HG03097 (cell line): ENCODE data around the gene MTCL1.

ENCODE experiments used
- ATAC-seq: cut with Tn5 transposase; IDR thresholded peaks from one replicate; pipeline ENCODE4 v1.9.1; 2021; ENCODE audit not compliant: unreplicated experiment, low FRiP score

MTCL1 gene

DNA sequence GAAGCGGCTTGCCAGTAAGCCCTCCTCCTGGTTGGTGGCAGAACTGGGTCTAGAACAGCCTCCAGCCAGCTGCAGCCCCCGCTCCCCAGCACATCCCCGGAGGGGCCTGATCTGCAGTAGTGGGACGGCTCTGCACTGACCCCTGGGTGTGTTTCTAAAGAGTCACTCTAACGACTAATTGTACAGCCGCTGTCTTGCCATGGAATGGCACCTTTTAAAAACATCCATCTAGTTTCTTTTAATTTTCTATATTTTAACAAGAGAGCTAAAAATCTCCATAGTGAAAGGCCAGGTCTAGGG is 82.0 kb downstream of the MTCL1 start:
- no peak for ATAC-seq

DNA sequence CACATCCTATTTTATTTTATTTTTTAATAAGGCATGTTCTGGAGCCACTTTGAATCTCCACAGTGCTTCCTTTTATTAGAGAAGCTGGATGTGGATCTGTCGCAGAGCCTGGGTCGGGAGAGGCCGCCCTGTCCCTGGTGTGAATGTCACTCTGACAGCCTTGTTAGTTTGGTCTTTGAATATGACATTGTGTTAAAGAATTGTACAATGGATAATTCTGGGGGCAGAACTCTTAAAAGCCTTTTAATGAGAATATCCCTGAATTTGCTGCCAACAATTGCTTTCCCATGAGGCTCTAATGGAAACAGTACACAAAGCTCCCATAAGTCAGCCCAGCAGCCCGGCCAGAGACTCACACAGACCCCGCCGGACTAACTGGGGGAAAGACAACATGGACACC is 82.4 kb downstream of the MTCL1 start:
- no peak for ATAC-seq

DNA sequence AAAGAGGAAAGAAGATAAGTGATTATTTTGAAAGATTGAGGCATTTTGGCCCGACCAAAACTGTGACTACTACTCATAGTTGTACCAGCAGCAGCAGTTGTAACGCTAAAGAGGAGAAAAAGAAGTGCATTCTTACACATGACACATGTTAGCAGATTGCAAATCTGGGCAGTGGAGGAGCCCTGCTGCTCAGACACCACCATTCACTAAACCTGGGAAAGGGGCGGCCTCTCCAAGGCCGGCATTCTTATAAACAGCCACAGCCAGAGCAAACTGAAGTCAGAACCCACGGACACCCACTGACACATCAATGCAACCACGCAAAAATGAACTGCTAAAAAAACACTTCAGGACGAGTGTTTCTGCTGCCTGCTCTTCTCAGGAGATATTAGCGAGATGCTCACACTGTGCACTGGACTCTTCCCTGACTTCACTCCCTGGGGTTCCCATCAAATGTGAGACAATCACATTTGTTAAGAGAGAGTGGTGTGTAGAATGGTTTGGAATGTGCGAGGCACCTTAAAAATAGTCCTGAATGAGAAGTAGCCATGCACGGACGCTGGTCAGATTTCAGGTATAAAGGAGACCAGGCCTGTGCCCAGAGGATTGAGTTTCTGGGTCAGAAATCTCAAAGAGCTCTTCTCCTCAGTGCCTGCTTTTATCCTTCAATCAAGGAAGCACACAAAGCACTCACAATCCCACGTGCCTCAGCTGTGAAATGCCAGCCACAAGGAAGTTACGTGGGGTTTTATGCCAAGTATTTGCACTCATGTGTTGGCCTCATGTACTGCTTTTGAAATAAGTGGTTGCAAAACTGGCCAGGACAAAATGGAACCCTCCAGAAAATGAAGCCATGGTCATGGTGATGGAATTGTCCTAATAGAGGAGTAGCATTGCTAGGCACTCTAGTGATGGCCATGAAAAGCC is 83.4 kb downstream of the MTCL1 start:
- no peak for ATAC-seq

DNA sequence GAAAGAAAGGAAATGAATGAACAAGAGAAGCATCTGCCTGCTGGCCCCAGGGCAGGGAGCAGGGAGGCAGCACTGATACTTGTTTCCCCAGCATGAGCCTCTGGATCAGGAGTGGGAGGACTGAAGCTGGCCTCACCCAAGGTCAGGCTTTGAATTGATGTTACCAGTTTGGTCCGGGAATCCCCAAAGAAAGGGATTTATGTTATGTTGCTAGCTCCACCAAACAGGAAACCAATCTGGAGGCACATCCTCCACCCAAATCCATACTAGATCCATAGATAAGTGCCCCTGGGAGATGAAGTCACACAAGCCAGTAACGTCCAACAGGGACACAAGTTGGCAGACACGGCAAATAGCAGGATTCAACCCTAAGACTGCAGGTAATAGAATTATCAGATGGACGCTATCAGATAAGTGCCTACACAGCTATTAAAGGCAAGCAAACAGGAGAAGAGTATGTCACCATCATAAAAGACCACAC is 85.9 kb downstream of the MTCL1 start:
- no peak for ATAC-seq

DNA sequence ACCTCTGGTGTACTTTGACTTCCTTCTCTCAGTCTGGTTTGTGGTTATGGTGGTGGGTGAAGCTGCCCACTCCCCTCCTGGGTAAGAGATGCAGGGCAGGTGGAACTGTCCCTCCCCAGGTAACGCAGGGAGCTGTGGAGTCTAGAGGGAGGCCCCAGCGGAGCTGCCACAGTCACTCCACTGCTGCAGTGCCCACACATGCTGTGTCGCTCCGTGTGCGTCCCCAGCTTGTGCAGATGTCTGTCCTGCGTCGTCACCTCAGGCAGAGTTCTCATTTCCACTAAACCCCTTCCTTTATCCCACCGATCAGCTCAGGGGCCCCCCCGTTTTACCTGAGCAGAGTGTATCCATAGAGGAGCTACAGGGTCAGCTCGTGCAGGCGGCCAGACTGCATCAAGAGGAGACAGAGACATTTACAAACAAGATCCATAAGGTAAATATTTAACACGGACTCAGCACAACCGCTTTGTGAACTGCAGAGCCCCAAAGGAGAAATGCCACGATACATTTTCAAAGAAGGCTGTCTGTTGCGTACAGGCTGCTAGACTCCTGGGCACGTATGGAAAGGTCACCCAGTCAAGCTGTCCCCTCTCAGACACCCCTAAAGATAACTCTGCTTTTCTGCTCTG is 87.4 kb downstream of the MTCL1 start:
- ATAC-seq = no peak

DNA sequence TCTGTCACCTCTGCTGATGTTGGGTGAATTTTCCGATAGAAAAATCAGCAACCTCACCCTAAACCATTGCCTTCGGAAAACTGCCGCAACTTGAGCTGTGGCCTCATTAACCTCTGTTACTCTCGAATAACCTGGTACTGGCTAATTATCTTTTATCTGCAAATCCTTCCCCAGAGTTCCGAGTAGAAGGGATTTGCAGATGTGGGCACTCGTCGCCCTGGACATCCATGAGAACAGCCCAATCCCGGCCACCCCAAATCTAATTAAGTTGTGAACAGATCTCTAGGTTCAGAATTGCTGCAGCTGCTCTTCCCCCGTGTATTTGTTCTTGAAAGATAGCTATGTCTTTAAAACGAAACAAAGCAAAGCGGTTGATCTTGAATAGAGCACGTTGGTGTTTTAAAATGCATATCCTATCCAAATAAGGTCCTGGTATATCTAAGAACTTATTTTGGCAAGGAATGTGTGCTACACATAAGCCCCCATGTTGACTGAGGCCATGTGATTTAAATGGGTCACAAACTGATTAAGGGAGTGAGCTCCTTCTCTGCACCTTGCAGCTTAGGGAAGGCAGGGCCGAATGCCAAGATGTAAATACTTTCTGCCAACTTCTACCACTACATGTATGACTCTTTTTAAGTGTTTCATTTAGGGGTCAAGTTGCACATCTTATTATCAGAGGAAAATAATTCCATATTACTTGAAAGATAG is 88.2 kb downstream of the MTCL1 start:
- no peak for ATAC-seq

DNA sequence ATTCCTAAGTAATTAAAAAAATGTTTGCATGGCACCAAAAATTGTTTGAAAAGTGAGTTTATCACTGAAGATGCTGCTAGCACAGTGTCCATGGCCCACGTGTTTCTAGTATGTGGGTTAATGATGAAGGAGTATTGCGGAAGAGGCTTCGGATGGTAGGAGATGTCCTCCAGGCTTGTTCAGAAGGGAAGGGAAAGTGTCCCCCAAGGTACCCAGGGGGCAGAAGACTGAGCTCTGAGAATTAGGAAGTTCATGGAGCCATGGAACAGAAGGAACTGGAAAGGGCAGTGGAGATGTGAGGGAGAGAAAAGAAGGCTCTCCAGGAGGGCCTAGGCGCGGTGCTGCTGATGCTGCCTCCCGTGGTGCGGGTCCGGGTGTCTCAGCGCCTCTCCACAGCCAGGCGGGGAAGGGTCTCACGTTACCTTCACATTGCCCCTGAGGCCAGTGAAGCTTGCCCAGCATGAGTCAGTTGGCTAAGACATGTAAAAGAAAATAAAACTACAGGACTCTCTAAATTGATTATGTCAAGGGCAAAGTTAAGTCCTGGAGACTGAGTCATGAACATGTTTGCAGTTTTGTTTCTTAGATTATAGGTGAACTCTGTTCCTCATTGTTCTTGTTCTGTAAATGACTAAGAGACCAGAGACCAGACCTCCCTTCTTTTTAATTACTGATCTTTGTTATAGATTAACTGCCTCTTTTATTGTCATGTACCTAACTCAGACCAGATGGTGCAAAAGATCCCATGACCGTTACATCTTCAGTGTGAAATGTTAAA is 89.0 kb downstream of the MTCL1 start:
- ATAC-seq = no peak

DNA sequence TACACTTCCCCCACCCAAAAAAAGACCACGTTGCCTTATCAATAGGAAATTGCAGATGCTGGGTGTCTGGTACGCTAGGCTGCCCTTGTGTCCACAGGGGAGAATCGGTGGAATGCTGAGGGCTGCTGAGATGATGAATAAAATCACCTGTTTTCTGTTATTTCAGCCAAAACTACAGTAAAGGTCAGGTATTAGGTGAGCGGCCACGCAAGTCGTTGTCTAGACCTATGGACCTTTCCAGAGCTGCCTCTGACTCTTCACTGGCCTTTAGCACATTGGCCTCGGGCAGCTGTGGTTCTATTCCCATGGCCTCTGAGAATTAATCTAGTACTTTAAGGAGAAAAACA is 89.6 kb downstream of the MTCL1 start:
- ATAC-seq = no peak

DNA sequence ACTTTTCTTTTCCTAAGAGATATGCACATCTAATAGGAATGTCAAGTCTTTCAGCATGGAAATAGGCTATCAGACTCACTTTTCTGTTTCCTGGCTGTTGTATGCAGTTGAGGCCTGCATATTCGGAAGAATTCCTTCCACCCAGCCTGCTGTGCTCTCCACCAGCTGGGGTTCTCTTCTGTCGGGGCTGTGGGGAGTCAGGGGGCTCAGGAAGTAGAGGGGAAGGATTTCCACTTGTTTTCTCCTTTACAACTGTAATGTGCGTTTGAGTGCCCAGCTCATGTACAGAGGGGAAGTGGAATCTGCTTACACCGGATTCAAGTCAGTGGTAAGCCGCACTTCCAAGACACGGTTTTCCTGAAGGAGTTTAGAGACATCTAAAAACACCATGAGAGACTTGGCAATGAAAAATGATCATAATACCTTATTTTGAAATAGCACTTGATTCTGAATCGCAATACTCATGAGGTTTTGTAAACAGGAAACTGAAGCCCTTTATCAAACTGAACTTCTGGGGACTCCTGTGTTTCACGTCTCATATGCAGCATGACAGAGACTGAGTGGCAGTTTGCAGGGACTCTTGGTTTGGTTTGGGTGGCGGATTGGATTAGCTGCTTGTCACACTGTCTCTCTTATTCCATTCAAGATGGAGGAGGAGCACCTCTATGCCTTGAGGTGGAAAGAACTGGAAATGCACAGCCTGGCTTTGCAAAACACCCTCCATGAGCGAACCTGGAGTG is 90.4 kb downstream of the MTCL1 start:
- no peak for ATAC-seq

DNA sequence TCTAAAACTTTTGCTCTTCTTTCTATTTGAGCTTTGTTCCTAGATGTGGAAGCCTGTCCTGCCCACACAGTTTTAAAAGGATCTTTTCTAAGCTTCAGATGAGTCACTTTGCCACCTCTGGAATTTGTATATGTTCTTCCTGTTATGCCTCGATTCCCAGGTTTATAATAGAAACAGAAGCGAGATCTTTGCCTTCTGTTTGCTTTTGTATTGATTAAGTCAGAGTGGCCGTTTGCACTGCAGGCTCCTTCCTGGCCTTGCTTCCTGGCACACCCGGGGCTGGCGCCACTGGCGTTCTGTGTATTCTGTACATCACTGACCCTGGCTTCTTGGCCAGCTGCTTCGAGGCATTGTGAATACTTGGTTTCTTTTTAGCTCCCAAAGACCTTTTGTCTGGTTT is 91.8 kb downstream of the MTCL1 start:
- no peak for ATAC-seq

DNA sequence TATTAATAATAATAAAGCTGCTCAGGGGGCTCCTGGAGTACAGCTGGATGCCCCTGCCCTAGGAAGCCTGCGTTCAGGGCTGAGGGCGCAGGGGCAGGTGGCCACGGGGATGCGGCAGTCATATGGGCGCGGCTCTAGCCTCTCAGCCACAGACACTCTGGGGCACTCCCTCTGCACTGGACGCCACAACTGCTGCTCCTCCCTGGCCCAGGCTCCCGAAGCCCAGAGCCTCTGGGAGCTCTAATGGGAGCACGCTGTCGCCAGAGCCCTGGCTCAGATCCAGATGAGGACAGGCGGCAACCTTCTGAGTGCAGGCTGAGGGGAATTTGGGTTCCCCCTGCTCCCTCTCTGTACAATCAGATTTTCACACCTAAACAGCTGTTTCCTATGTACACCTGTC is 93.6 kb downstream of the MTCL1 start:
- no peak for ATAC-seq

DNA sequence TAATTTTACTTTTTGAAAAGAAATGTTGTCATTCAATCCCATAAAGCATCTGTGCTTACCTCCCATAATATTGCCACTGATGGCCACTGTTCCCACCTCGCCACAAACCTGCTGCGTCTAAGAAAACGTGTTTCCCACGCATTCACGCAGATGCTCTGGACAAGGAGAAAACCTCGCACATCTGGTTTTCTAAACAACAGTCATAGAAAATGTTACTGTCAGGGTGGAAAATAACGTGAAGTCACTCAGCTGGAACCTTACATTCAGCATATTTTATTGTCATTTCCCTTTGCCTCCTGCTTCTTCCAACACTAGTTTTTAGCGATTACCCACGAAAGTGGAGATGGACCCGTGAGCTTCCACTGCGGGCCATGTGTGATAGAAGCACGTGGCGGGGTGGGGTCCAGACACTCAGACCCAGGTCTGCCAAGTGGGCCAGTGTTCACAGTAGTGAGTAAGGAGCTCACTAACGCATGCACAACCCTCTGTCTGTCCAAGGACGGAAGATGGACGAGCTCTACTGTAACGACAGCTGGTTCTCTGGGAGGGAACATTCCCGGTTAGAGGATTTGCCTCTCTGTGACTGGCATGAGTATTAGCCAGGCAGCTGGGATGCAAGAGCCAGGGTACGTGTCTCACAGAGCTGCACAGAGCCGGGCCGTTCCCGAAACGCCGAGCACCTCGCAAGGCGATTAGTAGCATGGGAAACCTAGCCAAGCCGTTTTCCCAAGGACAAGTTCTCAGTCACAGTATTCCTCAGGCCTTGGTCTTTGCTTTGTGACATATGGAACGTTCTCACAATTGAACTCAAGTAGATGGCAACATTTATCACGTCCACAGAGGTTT is 94.5 kb downstream of the MTCL1 start:
- no peak for ATAC-seq

DNA sequence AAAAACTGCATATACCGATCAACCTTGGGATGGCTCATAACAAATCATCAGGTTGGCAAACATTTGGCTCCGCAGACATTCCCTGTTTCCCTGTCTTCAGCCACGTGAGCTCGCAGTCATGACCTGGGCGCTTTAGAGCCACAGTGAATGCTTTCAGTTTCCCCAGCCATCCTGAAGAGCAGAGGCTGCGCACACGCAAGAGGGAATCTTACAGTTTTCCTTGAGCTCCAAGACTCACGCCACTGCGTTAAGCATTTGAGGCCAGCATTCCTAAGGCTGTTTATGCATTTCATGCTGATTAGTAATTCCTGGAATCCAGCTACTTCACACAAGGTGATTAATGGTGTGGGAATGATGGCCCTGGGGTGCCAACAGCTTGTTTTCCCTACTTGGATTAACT is 95.1 kb downstream of the MTCL1 start:
- no peak for ATAC-seq

DNA sequence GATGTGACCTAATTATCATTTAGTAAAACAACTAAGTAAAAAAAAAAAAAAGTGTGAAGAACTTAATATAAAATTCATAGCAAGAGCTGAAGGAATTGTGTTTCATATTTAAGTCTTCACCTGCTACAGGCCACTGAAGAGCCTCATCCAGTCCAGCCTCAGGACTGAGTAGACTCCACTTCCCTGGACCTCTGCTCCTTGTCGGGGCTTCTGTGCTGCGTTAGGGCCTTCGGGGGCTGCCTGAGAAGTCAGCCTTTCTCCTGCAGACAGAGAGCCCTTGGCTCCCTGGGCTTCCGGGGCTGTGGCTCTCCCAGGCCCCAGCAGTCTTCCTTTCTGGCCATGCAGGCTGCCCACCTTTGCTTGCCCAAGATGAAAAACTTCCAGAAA is 95.5 kb downstream of the MTCL1 start:
- ATAC-seq = no peak

DNA sequence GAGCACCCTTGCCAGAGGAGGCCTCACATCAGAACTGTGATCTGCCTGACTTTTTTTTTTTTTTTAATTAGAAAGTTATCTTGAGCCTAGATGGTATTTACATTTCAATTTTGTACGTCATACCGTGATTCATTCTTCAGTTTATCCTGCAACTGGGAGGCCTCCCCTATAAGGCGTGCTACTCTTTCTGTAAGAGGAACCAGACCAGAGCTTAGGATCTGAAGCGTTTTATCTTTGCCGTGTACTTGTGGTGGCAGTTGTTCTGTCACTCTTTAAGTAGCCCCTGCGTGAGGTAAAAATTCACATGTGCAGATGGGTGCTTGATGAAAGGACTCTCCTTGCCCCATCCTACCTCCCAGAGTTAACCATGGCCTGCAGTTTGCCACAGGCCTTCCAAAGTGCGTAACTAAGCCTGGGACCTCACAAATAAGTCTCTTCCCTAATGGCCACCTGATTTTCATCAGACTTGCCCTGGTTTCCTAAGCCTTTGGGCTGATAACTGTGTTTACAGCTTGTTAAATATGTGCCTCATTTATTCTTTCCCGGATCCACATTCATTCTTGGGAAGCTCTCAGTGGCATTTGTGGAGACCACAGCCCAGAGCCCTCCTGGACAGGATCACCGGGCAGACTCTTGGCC is 96.0 kb downstream of the MTCL1 start:
- no peak for ATAC-seq

DNA sequence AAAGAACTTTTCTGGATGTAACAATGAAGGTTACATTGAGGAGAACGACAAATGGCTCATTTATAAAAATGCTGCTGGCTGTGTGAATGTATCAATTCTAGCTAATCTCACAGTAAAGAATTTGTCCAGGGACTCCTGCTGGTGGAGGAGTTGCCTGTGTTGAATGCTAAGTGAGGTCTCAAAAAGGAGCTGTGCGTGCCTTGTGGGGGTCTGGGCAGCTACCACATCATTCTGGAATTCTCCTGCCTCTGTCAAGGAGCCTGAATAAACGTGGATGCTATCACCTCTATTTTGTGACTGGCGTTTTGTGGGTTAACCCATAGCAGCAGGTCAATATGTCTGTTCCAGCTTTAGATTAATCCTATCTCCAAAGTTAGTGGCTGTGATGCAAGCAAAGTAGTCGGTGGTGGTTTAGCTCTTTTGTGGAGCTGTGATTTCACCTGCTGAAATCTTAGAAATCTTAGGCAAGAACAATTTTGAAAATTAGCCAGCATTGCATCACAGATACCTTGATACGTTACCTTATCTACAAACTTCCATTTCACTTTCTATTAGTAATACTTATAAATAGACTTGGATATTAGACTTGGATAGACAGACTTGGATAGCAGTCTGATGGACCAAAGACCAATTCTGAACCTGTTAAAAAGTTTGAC is 96.8 kb downstream of the MTCL1 start:
- no peak for ATAC-seq

DNA sequence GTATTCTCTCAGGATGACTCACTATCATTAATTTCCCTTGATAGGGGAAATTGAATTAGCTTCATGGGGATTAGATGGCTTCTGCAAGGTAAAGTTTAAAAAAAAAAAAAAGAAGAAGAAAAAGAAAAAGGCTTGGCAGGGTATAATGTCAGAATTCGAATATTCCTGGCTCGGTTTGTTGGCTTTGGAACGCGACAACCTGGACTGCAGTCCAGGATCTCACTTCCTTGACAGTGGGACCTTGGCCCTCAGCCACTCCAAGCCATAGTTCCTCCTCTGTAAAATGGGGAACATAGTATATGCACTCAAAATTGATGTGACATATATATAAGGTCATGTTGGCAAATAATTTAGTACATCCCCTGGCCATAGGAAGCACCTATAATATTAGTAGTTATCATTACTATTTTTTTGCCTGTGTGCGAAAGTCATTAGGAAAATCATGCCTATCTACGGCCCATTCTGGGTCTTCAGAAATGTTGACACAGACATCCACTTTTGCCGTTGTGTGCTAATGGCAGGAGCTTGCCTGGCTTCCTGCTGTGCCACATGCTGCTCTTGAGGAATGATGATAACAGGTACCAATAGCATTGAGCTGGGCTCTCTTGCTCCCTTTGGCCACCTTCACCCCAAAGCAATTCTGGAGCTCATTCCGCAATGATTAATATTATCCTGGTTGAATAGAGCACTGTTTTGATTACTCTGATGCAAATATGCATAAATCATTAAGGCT is 97.9 kb downstream of the MTCL1 start:
- no peak for ATAC-seq

DNA sequence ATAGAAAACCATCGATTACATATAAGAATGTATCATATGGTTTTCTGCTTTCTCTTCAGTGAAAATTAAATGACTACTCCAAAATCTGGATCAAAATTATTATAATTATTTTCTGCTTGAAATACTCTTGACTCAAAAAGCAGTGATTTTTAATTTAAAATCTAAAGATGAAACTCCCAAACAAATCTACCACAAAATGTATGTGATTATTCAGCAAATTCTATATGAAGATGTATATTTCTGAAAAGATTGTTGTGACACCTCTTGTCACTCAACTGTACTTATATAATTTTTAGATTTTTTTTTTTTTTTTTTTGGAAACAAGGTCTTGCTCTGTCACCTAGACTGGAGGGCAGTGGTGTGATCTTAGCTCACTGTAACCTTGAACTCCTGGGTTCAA is 98.6 kb downstream of the MTCL1 start:
- no peak for ATAC-seq
